CD4-positive, alpha-beta T cell treated with Interleukin-1 beta for 1 hour (primary cell): Measurements from ENCODE around the gene KIAA0753.
"Not testable (repeated sequence)": the region's sequence is repeated elsewhere in the genome, so short reads cannot be mapped to it uniquely, and the experiment has no call there.

ENCODE experiments used
- DNase-seq, 2 donors: peaks; one replicate each; pipeline ENCODE4 v3.0.0-alpha.2; 2020 to 2022

Gene KIAA0753

GRCh38 chr17:6596081-6596480, 44.4 kb downstream of the KIAA0753 start:
- DNase-seq: no peak

- DNase-seq: not testable (repeated sequence)
These were observed 47.1 kb downstream of the KIAA0753 start for GRCh38 chr17:6593371-6593770.

- DNase-seq: no peak
These were observed 48.3 kb downstream of the KIAA0753 start for GRCh38 chr17:6592173-6592572.

GRCh38 chr17:6591599-6592158, 48.8 kb downstream of the KIAA0753 start:
- DNase-seq: no peak

GRCh38 chr17:6589266-6589946, 51.1 kb downstream of the KIAA0753 start:
- DNase-seq: no peak

- no peak for DNase-seq
These were observed 52.3 kb downstream of the KIAA0753 start for GRCh38 chr17:6588165-6588564.

GRCh38 chr17:6587310-6587709, 53.2 kb downstream of the KIAA0753 start:
- DNase-seq: no peak

GRCh38 chr17:6583411-6583810, 57.1 kb downstream of the KIAA0753 start:
- DNase-seq: no peak

- DNase-seq: no peak
These were observed 59.9 kb downstream of the KIAA0753 start for GRCh38 chr17:6580625-6581024.

- DNase-seq: no peak
These were observed 62.0 kb downstream of the KIAA0753 start for GRCh38 chr17:6578491-6578890.

- no peak for DNase-seq
These were observed 62.7 kb downstream of the KIAA0753 start for GRCh38 chr17:6577686-6578263.

GRCh38 chr17:6576038-6576785, 64.3 kb downstream of the KIAA0753 start:
- DNase-seq: no peak

- no peak for DNase-seq
These were observed 64.9 kb downstream of the KIAA0753 start for GRCh38 chr17:6575596-6575988.

GRCh38 chr17:6574687-6575595, 65.6 kb downstream of the KIAA0753 start:
- peak; percentile 5 to 53 for DNase-seq

GRCh38 chr17:6573982-6574686, 66.4 kb downstream of the KIAA0753 start:
- no peak for DNase-seq

GRCh38 chr17:6573495-6573894, 67.0 kb downstream of the KIAA0753 start:
- DNase-seq: not testable (repeated sequence)

- DNase-seq: no peak
These were observed 67.5 kb downstream of the KIAA0753 start for GRCh38 chr17:6572972-6573370.

GRCh38 chr17:6571452-6571781, 69.1 kb downstream of the KIAA0753 start:
- no peak for DNase-seq

- DNase-seq: no peak
These were observed 69.6 kb downstream of the KIAA0753 start for GRCh38 chr17:6570731-6571451.

GRCh38 chr17:6569370-6570285, 70.9 kb downstream of the KIAA0753 start:
- DNase-seq: no peak
